Tibial nerve (tissue), 4 donors: ENCODE data around the gene FAM222A. TPM values are rescaled to one million over a fixed set of nuclear protein-coding genes. Genes with fewer than 3 reads are reported as not detected.

Experiments used
- DNase-seq, 2 donors: peaks; one replicate each; pipeline ENCODE4 v3.0.0-alpha.2; 2019; ENCODE audit warnings: low spot score in 2 of 2
- H3K27ac ChIP-seq, 4 donors: fragments of 200-600 bp; sonication (generic) in 3 of 4; one replicate each; pipeline ENCODE4 v1.5.1; 2017 to 2019; ENCODE audit warnings: mild to moderate bottlenecking in 1 of 4
- H3K27me3 ChIP-seq, 2 donors: fragments of 200-600 bp; sonication (generic) in 1 of 2; one replicate each; pipeline versions ENCODE4 v1.5.1 to v1.6.0; 2017 to 2019
- H3K36me3 ChIP-seq, 3 donors: fragments of 200-600 bp; sonication (generic); one replicate each; pipeline ENCODE4 v1.5.1; 2018 to 2019
- H3K4me1 ChIP-seq, 4 donors: fragments of 200-600 bp; sonication (generic) in 3 of 4; one replicate each; pipeline ENCODE4 v1.5.1; 2017 to 2019
- H3K4me3 ChIP-seq, 4 donors: fragments of 200-600 bp; sonication (generic) in 3 of 4; one replicate each; pipeline ENCODE4 v1.5.1; 2017 to 2019; ENCODE audit warnings: mild to moderate bottlenecking in 1 of 4, moderate library complexity in 1 of 4
- H3K9me3 ChIP-seq, 4 donors: fragments of 200-600 bp; sonication (generic) in 3 of 4; one replicate each; pipeline ENCODE4 v1.5.1; 2017 to 2019
- EP300 ChIP-seq, 2 donors: sonication (generic); formaldehyde crosslinking; IDR thresholded peaks; one replicate each; pipeline ENCODE4 v1.6.1; 2017; ENCODE audit warnings: antibody characterized with exemption in 2 of 2, mild to moderate bottlenecking in 1 of 2
- POLR2A ChIP-seq, 2 donors: fragments of 450-650 bp; IDR thresholded peaks; one replicate each; pipeline ENCODE4 v1.6.1; 2017; ENCODE audit warnings: antibody characterized with exemption in 2 of 2, mild to moderate bottlenecking in 2 of 2, moderate library complexity in 2 of 2
- WGBS, 2 donors: methylation state at CpG; one replicate each; pipeline ENCODE4 v1.1.5; 2018; 5-methylcytosine and 5-hydroxymethylcytosine counted together
- total RNA-seq, 4 donors: library from RNA; depleted of rRNA; stranded (reverse); fragments of >200 nt; gene quantifications; one replicate each; pipeline ENCODE4 v1.1.0, GENCODE V29; 2016
- TF ChIP-seq, protein P1 (sequence below), 5 experiments: fragments of 200-600 bp in 3 of 5; fragments of 450-650 bp in 2 of 5; sonication (generic) in 3 of 5; IDR thresholded peaks; one replicate each; pipeline ENCODE4 v1.5.1; 2016 to 2019; ENCODE audit warnings: antibody characterized with exemption in 5 of 5, mild to moderate bottlenecking in 3 of 5, moderate library complexity in 2 of 5

Gene FAM222A
- total RNA-seq, 4 donors from 2014 or later: 1.3 to 3.3 (median 1.9) TPM

DNA sequence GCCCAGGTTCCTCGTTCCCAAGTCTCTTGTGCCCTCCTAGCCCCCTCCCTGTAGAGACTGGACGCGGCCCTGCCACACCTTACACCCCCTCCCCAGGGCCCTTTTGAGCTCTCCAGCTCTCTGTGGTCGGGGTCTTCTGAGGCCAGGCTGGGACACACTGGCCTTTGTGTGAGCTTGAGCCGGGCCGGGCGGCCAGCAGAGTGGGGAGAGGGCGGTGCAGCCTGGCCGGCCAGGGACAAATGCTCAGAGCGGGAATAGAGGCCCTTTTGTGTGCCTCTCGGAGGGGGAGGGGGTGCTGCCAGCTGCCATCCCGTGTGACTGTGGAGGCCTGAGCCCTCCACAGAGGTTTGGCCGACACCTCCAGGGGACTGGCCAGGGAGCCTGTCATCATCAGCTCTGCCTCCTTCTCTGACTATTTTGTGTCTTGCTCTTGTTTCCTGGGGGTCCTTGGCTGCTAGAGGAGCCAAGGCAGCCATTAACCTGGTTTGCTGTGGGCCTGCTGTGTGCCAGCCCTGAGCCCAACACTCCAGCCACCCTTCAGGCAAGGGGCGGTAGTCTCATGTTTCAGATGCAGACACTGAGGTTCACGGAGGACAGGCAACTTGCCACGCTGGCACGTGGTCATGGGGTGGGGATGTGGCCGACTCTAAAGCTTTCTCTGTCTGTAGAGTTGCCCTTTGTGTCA lies 13.6 kb downstream of the FAM222A start:
- peak overlapping the region; percentile 53 to 92 (median 82) for H3K27ac ChIP-seq
- WGBS, 2 donors: 43 to 45% methylated on average over 16 to 17 of the region's 18 CpGs
- DNase-seq: peak in 1 of 2 donors; percentile 35

DNA sequence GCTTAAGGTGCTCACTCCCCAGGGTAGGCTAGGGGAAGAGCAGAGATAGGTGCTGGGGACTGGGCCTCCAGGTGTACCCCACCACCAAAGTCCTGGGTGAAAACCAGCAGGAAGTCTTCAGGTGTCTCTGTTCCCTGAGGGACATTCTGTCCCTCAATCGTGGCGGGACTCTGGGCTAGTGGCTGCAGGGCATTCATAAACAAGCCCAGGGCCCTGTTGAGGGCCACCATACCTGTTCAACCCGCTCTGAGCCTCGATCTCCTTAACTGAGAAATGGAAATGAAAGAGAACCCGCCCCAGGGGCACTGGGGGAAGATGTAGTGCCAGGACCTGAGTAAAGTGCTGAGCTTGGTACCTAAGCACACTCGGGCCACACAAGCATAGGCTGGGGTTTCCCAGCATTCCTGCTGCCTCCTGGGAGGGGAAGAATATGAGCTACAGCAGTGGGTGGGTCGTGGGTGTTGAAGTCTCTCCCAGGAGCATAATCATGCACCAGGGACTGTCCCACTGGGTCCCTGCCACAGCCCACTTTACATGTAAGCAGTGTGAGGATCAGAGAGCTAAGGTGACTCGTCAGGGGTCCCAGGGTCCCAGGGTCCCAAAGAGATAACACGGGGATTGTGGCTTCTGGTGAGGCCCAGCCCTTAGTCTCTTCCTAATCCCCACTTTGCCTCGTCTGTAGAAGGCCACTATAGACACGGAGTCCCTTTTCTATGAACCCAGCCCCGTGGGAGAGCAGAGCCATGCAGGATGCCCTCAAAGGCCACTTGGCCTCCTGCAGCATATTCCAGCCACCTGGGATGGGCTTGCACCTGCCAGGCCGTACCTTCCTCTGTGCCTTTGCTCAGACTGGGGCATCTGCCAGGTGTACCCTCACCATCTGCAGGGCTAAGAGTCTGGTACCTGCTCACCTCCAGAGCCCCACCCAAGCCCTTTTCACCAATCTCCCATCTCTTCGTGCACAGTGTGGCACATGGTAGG lies 14.4 kb downstream of the FAM222A start:
- Histone ChIP-seq H3K27ac (peak overlapping the region; percentile 53 to 92 (median 82)), H3K4me3 (no peak overlapping the region), H3K27me3 (no peaks in the 10 kb centered on the region), H3K4me1 (peaks cover 0 to 90% (median 45%) of the 10 kb centered on the region in 4 donors), H3K36me3 (no peaks in the 10 kb centered on the region), H3K9me3 (no peaks in the 10 kb centered on the region)
- WGBS, 2 donors: 60 to 62% methylated on average over 13 to 14 of the region's 14 CpGs
- DNase-seq: peak in 1 of 2 donors; percentile 7
- TF ChIP-seq, protein P1, sequence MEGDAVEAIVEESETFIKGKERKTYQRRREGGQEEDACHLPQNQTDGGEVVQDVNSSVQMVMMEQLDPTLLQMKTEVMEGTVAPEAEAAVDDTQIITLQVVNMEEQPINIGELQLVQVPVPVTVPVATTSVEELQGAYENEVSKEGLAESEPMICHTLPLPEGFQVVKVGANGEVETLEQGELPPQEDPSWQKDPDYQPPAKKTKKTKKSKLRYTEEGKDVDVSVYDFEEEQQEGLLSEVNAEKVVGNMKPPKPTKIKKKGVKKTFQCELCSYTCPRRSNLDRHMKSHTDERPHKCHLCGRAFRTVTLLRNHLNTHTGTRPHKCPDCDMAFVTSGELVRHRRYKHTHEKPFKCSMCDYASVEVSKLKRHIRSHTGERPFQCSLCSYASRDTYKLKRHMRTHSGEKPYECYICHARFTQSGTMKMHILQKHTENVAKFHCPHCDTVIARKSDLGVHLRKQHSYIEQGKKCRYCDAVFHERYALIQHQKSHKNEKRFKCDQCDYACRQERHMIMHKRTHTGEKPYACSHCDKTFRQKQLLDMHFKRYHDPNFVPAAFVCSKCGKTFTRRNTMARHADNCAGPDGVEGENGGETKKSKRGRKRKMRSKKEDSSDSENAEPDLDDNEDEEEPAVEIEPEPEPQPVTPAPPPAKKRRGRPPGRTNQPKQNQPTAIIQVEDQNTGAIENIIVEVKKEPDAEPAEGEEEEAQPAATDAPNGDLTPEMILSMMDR (IDR thresholded peaks at IDR 0.05): no peak
- TF ChIP-seq EP300 (IDR thresholded peaks at IDR 0.05): no peak
- TF ChIP-seq POLR2A (IDR thresholded peaks at IDR 0.05): no peak

More for the DNA sequence above, 13.6 kb downstream of the FAM222A start:
- H3K4me3 ChIP-seq: no peak overlapping the region
- H3K36me3 ChIP-seq: no peaks in the 10 kb centered on the region
- H3K27me3 ChIP-seq: no peaks in the 10 kb centered on the region
- no peaks in the 10 kb centered on the region for H3K9me3 ChIP-seq
- peaks cover 0 to 92% (median 51%) of the 10 kb centered on the region in 4 donors for H3K4me1 ChIP-seq
- no peak for TF ChIP-seq POLR2A (IDR thresholded peaks at IDR 0.05)
- peak in 1 of 2 donors; percentile 84 for TF ChIP-seq EP300 (IDR thresholded peaks at IDR 0.05)
- TF ChIP-seq, protein P1 (IDR thresholded peaks at IDR 0.05): peak in 1 of 5 experiments; percentile 14

DNA sequence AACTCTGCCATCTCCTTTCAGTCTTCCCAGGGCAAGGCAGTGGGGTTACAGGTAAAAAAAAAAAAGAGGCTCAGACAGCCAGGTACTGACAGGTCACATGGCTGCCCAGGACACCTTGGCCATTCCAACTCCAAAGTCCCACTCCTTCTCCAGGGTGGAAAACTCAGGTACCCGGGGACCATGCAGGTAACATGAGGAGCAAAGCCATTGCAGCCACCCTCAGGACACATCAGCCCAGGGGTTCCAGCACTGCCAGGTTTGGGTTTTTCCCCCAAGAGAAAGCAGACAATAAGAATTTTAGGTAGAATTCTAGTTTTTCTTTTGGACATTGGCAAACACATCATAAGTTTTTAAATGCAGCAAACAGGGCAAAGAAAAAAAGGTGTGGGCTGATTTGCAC lies 15.3 kb downstream of the FAM222A start:
- Histone ChIP-seq H3K27me3 (no peaks in the 10 kb centered on the region), H3K27ac (peak overlapping the region in 3 of 4 donors; percentile 19 to 87 (median 28)), H3K4me1 (peaks cover 0 to 82% (median 39%) of the 10 kb centered on the region in 4 donors), H3K4me3 (no peak overlapping the region), H3K9me3 (no peaks in the 10 kb centered on the region), H3K36me3 (no peaks in the 10 kb centered on the region)
- no peak for DNase-seq
- WGBS, 2 donors: 58 to 82% methylated on average over 1 of the region's 1 CpG
- TF ChIP-seq, protein P1 (IDR thresholded peaks at IDR 0.05): no peak
- TF ChIP-seq EP300 (IDR thresholded peaks at IDR 0.05) (no peak), POLR2A (IDR thresholded peaks at IDR 0.05) (no peak)

DNA sequence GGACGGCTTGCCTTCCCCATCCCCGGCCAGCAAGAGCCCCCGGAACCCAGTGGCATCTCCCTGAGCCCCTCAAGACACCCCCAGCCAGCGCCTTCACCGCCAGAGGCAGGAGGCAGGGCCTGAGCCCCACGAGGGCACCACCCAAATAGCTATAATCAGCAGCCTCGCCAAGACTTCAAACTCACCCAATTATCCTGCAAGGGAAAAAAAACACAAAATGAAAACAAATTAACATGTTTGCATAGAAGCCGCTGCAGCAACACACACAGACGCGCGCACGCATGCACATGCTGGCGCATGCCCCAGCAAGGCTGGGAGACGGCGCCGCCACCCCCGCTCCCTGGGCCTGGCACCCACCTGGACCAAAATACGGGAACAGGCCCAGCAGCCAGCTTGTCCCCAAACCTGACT lies 15.8 kb downstream of the FAM222A start:
- 37 to 59% methylated on average over 18 of the region's 18 CpGs for WGBS, 2 donors
- Histone ChIP-seq H3K27me3 (peaks cover 0 to 2% of the 10 kb centered on the region in 2 donors), H3K27ac (peak overlapping the region in 3 of 4 donors; percentile 19 to 87 (median 28)), H3K36me3 (no peaks in the 10 kb centered on the region), H3K4me3 (no peak overlapping the region), H3K4me1 (peaks cover 0 to 82% (median 35%) of the 10 kb centered on the region in 4 donors), H3K9me3 (no peaks in the 10 kb centered on the region)
- peak in 1 of 2 donors; percentile 2 for DNase-seq
- TF ChIP-seq POLR2A (IDR thresholded peaks at IDR 0.05): no peak
- TF ChIP-seq EP300 (IDR thresholded peaks at IDR 0.05): no peak
- TF ChIP-seq, protein P1 (IDR thresholded peaks at IDR 0.05): no peak
